ENCODE data around the gene EDC3.

Gene EDC3

GRCh38 chr15:74611341-74611740, 84.5 kb downstream of the EDC3 start:
- TF ChIP-seq CTCF (IDR thresholded peaks at IDR 0.05; ENCODE audit: unreplicated experiment in 3 of 3), result no peak
- Mint-ChIP-seq H3K36me3 (ENCODE audit: low read depth) (no peaks in the 10 kb centered on the region), H3K27me3 (ENCODE audit: low read depth) (peaks cover 12% of the 10 kb centered on the region), H3K9me3 (no peaks in the 10 kb centered on the region), H3K4me1 (peaks cover 10% of the 10 kb centered on the region), H3K4me3 (no peak overlapping the region), H3K27ac (no peak overlapping the region)

GRCh38 chr15:74610302-74610951, 85.4 kb downstream of the EDC3 start:
- TF ChIP-seq CTCF (IDR thresholded peaks at IDR 0.05; ENCODE audit: unreplicated experiment in 3 of 3), result no peak
- H3K9me3 Mint-ChIP-seq, result no peaks in the 10 kb centered on the region
- H3K36me3 Mint-ChIP-seq (ENCODE audit: low read depth), result no peaks in the 10 kb centered on the region
- no peak overlapping the region for H3K4me3 Mint-ChIP-seq
- peaks cover 10% of the 10 kb centered on the region for H3K4me1 Mint-ChIP-seq
- H3K27me3 Mint-ChIP-seq (ENCODE audit: low read depth), result peaks cover 12% of the 10 kb centered on the region
- no peak overlapping the region for H3K27ac Mint-ChIP-seq

DNA sequence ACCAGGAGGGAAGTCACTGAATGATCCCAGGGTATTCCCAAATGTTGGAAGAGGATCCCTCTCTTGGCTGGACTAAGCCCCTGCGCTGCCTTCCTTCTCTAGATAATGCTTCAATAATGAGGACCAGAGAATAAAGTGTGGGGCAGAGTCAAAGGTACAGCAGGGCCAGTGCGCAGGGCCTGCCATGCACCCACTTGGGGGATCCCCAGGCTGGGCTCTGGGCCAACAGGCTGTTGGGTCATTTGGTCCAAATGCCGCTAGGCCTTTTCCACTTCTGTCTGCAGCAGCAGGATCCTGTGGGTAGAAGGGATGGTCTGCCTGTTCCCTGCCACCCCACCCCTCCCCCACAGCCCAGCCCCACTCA, 85.9 kb downstream of the EDC3 start:
- peaks cover 10% of the 10 kb centered on the region for H3K4me1 Mint-ChIP-seq
- no peak overlapping the region for H3K27ac Mint-ChIP-seq
- no peaks in the 10 kb centered on the region for H3K36me3 Mint-ChIP-seq (ENCODE audit: low read depth)
- H3K27me3 Mint-ChIP-seq (ENCODE audit: low read depth), result peaks cover 12% of the 10 kb centered on the region
- no peak overlapping the region for H3K4me3 Mint-ChIP-seq
- TF ChIP-seq CTCF (IDR thresholded peaks at IDR 0.05; ENCODE audit: unreplicated experiment in 3 of 3), result no peak
- no peaks in the 10 kb centered on the region for H3K9me3 Mint-ChIP-seq

- H3K36me3 Mint-ChIP-seq (ENCODE audit: low read depth), result no peaks in the 10 kb centered on the region
- H3K9me3 Mint-ChIP-seq, result no peaks in the 10 kb centered on the region
- no peak for TF ChIP-seq CTCF (IDR thresholded peaks at IDR 0.05; ENCODE audit: unreplicated experiment in 3 of 3)
- peaks cover 12% of the 10 kb centered on the region for H3K27me3 Mint-ChIP-seq (ENCODE audit: low read depth)
- H3K4me1 Mint-ChIP-seq, result peaks cover 10% of the 10 kb centered on the region
- no peak overlapping the region for H3K4me3 Mint-ChIP-seq
- no peak overlapping the region for H3K27ac Mint-ChIP-seq
These were observed 87.0 kb downstream of the EDC3 start for GRCh38 chr15:74608786-74609185.

DNA sequence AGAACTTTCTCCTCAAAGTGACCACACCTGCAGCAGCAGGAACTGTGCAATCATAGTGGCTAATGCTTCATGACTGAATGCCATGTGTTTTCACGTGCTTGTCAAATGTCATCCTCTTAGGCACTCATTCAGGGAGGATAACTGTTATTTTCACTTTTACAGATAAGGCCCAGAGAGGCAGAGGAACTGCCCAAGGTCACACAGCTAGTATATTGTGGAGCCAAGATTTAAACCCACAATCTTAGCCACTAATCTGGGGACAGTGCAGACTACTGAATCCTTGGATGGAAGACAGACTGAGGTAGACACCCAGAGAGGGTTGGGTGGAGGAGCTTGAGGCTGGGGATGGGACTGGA, 90.1 kb downstream of the EDC3 start:
- Mint-ChIP-seq H3K27me3 (ENCODE audit: low read depth) (peaks cover 9% of the 10 kb centered on the region), H3K4me3 (no peak overlapping the region), H3K9me3 (no peaks in the 10 kb centered on the region), H3K36me3 (ENCODE audit: low read depth) (no peaks in the 10 kb centered on the region), H3K4me1 (peaks cover 6% of the 10 kb centered on the region), H3K27ac (no peak overlapping the region)
- TF ChIP-seq CTCF (IDR thresholded peaks at IDR 0.05; ENCODE audit: unreplicated experiment in 3 of 3), result no peak

GRCh38 chr15:74604983-74605794, 90.6 kb downstream of the EDC3 start:
- peaks cover 8% of the 10 kb centered on the region for H3K27me3 Mint-ChIP-seq (ENCODE audit: low read depth)
- H3K4me3 Mint-ChIP-seq, result no peak overlapping the region
- no peaks in the 10 kb centered on the region for H3K4me1 Mint-ChIP-seq
- no peak overlapping the region for H3K27ac Mint-ChIP-seq
- no peaks in the 10 kb centered on the region for H3K36me3 Mint-ChIP-seq (ENCODE audit: low read depth)
- no peaks in the 10 kb centered on the region for H3K9me3 Mint-ChIP-seq
- TF ChIP-seq CTCF (IDR thresholded peaks at IDR 0.05; ENCODE audit: unreplicated experiment in 3 of 3), result no peak
